Measurements from ENCODE around the gene ASB2.

DNA sequence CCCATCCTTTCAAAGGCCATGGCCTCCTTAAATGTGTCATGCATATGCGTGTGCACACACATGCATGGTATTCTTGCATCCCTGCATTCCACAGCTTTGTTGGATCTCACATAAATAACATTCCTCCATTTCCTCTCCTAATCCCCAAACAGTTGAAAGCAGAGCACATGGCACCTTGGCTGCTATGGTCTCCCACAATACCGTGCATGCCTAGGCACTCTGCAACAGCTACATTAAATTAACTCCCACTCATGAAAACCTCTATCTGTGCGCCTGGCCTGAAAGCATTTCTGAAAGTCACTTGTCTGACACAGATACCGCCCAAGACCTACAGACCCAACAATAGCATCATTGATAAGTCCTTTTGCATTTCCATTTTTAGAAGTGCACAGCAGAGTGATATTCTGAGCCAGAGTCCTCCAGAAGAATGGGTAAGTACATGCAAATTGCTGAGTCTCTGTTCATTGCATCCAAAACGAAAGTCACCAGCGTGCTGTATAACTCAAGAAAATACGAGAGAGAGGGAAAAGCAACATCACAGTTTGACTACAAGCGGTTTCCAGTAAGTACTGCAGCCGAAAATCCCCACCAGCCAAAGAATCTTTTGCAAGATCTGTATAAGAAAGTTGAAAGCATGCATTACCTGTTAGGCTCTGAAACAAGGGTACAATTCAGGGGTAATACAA, 436 bp downstream of the ASB2 start:
- TF ChIP-seq, protein P1, sequence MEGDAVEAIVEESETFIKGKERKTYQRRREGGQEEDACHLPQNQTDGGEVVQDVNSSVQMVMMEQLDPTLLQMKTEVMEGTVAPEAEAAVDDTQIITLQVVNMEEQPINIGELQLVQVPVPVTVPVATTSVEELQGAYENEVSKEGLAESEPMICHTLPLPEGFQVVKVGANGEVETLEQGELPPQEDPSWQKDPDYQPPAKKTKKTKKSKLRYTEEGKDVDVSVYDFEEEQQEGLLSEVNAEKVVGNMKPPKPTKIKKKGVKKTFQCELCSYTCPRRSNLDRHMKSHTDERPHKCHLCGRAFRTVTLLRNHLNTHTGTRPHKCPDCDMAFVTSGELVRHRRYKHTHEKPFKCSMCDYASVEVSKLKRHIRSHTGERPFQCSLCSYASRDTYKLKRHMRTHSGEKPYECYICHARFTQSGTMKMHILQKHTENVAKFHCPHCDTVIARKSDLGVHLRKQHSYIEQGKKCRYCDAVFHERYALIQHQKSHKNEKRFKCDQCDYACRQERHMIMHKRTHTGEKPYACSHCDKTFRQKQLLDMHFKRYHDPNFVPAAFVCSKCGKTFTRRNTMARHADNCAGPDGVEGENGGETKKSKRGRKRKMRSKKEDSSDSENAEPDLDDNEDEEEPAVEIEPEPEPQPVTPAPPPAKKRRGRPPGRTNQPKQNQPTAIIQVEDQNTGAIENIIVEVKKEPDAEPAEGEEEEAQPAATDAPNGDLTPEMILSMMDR (optimal IDR thresholded peaks at IDR 0.05 in 1 of 3, IDR thresholded peaks at IDR 0.05 in 1 of 3, conservative IDR thresholded peaks at IDR 0.05 in 1 of 3; ENCODE audit: extremely low read depth in 1 of 3, insufficient read depth in 2 of 3, low read length in 3 of 3), result no peak
- no peak for TF ChIP-seq EZH2 (IDR thresholded peaks at IDR 0.05; ENCODE audit: low read length)

Data from keratinocyte (primary cell).